Muscle layer of colon (tissue), 2 donors: ENCODE results near the gene TTLL6.
"Not testable (repeated sequence)": the region's sequence is repeated elsewhere in the genome, so short reads cannot be mapped to it uniquely, and the experiment has no call there.

Experiments used
- H3K27ac ChIP-seq: one replicate; pipeline ENCODE4 v1.7.0; 2013; ENCODE audit warnings: low read depth, mild to moderate bottlenecking, low read length, moderate library complexity
- H3K27me3 ChIP-seq, 2 donors: one replicate each; pipeline ENCODE4 v1.7.0; 2013; ENCODE audit warnings: low read length in 2 of 2, mild to moderate bottlenecking in 2 of 2; ENCODE audit not compliant: insufficient read depth in 2 of 2, control insufficient read depth in 1 of 2
- H3K36me3 ChIP-seq: one replicate; pipeline ENCODE4 v1.7.0; 2013; ENCODE audit warnings: mild to moderate bottlenecking, low read length; ENCODE audit not compliant: insufficient read depth
- H3K4me1 ChIP-seq: one replicate; pipeline ENCODE4 v1.7.0; 2013; ENCODE audit warnings: mild to moderate bottlenecking, low read length; ENCODE audit not compliant: insufficient read depth
- H3K4me3 ChIP-seq, 2 donors: one replicate each; pipeline ENCODE4 v1.7.0; 2013; ENCODE audit warnings: low read length in 2 of 2, low read depth in 1 of 2, mild to moderate bottlenecking in 1 of 2, moderate library complexity in 1 of 2
- H3K9ac ChIP-seq: one replicate; pipeline ENCODE4 v1.7.0; 2013; ENCODE audit warnings: low read length
- H3K9me3 ChIP-seq: one replicate; pipeline ENCODE4 v1.7.0; 2013; ENCODE audit warnings: mild to moderate bottlenecking, low read length
- donor health status: abdominal sarcoma.
- donor health status: Adenocarcinoma of cecum.

TTLL6 gene

GRCh38 chr17:48718227-48718760 is 98.7 kb downstream of the TTLL6 start:
- H3K4me3 ChIP-seq = no peak overlapping the region
- no peaks in the 10 kb centered on the region for H3K36me3 ChIP-seq
- H3K27ac ChIP-seq = no peak overlapping the region
- H3K9me3 ChIP-seq = no peaks in the 10 kb centered on the region
- H3K9ac ChIP-seq = no peak overlapping the region
- H3K27me3 ChIP-seq = peaks cover 70 to 87% of the 10 kb centered on the region in 2 donors
- H3K4me1 ChIP-seq = peaks cover 12% of the 10 kb centered on the region

- Histone ChIP-seq H3K9ac (no peak overlapping the region), H3K27me3 (peaks cover 63 to 87% of the 10 kb centered on the region in 2 donors)
Observed at GRCh38 chr17:48717367-48718226, 99.4 kb downstream of the TTLL6 start.

GRCh38 chr17:48716549-48716948 is 100.5 kb downstream of the TTLL6 start:
- peaks cover 12% of the 10 kb centered on the region for H3K4me1 ChIP-seq
- peaks cover 55 to 84% of the 10 kb centered on the region in 2 donors for H3K27me3 ChIP-seq

More at GRCh38 chr17:48717367-48718226, 99.4 kb downstream of the TTLL6 start:
- H3K9me3 ChIP-seq = no peaks in the 10 kb centered on the region
- peaks cover 12% of the 10 kb centered on the region for H3K4me1 ChIP-seq
- H3K27ac ChIP-seq = no peak overlapping the region
- no peaks in the 10 kb centered on the region for H3K36me3 ChIP-seq
- no peak overlapping the region for H3K4me3 ChIP-seq

GRCh38 chr17:48715496-48716399 is 101.3 kb downstream of the TTLL6 start:
- Histone ChIP-seq H3K4me1 (peaks cover 12% of the 10 kb centered on the region), H3K27ac (no peak overlapping the region), H3K9me3 (no peaks in the 10 kb centered on the region), H3K9ac (no peak overlapping the region), H3K4me3 (no peak overlapping the region), H3K36me3 (no peaks in the 10 kb centered on the region), H3K27me3 (peaks cover 47 to 76% of the 10 kb centered on the region in 2 donors)

More at GRCh38 chr17:48716549-48716948, 100.5 kb downstream of the TTLL6 start:
- not testable (repeated sequence) for H3K9me3 ChIP-seq, H3K27ac ChIP-seq, H3K36me3 ChIP-seq, H3K4me3 ChIP-seq, H3K9ac ChIP-seq
